Left renal pelvis (tissue), 4 donors: ENCODE measurements around the gene KLHL29. TPM values are rescaled to one million over a fixed set of nuclear protein-coding genes. Genes with fewer than 3 reads are reported as not detected.

ENCODE experiments used
- DNase-seq, 4 donors: peaks; one replicate each; pipeline ENCODE4 v3.0.0-alpha.2; 2013; ENCODE audit warnings: low read depth in 4 of 4, low spot score in 3 of 4
- polyA plus RNA-seq, 4 donors: library from polyadenylated mRNA; unstranded; fragments of 120-200 nt; gene quantifications; one replicate each; pipeline ENCODE4 v1.2.1, GENCODE V29; 2013; ENCODE audit not compliant: insufficient read length in 4 of 4

Gene KLHL29
- polyA plus RNA-seq, 4 donors, result 7.5 to 11.6 (median 11.1) TPM

DNA sequence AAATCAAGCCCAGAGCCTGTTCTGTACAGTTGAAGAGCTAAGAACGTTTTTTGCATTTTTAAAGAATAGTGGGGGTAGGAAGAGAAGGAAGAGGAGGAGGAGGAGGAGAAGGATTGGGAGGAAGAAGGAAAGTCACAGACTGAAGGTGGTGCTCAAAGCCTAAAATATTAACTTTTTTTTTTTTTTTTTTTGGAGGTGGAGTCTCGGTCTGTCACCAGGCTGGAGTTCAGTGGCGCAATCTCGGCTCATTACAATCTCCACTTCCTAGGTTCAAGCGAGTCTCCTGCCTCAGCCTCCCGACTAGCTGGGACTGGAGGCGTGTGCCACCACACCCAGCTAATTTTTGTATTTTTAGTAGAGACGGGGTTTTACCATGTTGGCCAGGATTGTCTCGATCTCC, 18.3 kb upstream of the KLHL29 start:
- DNase-seq, result no peak

DNA sequence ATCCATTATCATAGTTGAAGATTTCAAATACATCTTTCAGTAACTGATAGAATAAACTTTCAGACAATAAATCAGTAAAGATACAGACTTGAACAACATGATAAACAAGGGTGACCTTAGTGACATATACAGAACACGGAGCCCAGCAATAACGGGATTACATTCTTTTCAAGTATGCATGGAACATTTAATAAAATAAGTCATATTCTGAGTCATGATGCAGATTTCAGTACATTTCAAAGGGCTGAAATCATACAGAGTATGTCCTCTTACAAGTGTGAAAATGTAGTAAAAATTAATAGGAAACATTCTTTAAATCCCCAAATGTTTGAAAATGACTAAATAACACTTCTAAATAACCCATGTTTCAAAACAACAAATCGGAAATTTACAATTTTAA, 17.2 kb upstream of the KLHL29 start:
- no peak for DNase-seq

DNA sequence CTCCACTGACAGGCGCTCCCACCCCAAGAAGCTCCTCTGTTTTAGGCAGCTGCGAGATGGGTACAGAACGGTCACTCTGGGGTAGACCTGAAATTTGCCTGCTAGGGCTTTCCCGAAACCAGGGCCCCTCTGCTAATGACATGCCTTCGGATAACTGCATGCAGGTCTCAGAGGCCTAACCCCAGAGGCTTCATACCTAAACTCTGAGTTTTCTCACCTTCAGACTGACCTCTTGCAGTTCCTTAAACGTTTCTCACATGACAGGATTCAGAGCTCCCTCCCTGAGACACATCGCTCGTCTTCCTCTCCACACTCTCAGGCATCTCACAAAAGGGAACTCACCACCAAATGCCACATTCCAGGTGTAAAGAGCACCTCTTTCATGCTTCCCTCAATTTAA, 11.3 kb upstream of the KLHL29 start:
- no peak for DNase-seq

GRCh38 chr2:23375448-23375847, 9.5 kb upstream of the KLHL29 start:
- DNase-seq, result no peak

DNA sequence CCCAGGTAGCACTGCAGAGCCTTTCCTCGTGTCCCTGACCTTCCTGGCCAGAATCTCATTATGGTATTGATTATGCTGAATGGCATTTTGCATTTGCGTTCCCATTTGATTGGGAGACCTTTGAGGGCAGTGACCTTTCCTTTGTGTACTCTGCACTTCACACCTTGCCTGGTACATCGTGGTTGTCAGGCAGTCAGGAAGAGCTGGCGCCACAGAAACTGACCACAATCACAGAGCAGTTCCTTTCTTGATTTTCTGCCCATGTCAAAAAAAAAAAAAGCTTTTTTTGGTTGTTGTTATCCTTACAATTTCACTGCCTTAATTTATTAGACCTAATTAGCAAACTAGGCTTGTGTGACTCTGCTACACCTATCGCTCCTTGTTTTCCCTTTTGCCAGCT, 8.9 kb upstream of the KLHL29 start:
- no peak for DNase-seq

- DNase-seq, result no peak
Measured at GRCh38 chr2:23376972-23377371, 8.0 kb upstream of the KLHL29 start.

DNA sequence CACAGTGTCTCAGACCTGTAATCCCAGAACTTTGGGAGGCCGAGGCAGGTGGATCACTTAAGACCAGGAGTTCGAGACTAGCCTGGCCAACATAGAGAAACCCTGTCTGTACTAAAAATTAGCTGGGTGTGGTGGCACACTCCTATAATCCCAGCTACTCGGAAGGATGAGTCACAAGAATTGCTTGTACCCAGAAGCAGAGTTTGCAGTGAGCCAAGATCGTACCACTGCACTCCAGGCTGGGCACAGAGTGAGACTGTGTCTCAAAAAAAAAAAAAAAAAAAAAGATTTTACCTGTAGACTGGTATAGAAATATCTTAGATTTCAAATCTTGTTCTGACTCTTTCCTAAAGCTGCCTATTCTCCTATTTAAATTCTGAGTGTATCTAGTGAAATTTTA, 7.2 kb upstream of the KLHL29 start:
- no peak for DNase-seq

DNA sequence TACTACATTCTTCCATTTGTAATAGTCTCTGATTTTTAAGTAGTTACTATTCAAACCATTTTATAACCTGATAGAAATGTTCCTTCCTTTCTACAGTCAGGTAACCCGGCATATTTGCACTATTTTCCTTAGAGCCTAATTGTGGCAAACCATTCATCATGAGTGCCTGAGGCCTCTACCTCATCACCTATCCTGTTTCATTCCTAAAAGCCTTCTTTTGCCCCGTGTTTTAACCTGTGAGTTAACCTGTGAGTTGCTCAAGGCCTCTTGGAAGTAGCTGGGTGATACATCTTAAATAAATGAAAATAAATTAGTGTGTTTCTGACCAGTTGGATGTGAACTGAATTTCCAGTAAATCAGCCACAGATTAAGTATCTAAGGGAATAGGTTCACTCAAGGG, 6.5 kb upstream of the KLHL29 start:
- DNase-seq, result no peak

- no peak for DNase-seq
Measured at GRCh38 chr2:23379220-23379695, 5.7 kb upstream of the KLHL29 start.

DNA sequence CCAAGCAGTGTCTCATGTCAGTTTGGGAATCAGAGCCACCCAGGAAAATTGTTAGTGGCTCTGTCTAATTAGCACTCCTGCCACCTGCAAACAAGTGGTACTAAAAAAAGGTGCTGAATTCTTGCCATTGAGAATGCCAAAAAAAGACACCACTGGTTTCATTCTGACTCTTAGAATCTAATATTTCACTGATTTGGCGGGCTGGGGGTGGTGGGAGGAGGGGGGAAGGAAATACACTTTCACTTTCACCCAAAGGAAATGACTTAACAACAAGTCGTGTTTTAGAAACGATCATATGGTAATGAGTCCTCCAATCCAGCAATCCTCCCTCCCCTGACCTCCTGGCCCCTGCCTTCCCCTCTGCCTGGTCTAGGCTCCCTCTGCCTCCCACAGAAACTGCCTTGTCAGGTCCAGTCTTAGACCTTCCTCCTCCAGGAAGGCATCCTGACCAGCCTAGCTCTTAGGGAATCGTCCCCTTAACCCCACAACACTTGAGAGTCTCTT, 4.4 kb upstream of the KLHL29 start:
- DNase-seq, result no peak

DNA sequence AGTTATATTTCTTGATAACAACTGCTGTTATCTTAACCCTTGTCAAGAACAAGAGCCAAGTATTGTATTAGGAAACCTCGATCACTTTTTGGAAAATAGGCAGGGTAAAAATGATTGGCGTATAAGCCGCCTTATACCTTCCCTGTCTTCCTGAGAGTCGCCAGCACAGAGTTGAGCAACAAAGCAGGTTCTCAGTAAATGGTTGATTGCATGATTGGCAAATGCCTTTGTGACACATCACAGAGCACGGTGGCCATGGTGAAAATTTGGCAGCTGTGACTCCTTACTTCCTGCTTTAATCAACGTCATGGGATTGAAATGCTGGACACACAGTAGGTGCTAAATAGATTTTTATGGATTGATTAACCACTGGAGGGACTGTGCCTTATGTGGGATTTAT, 3.9 kb upstream of the KLHL29 start:
- no peak for DNase-seq

- DNase-seq, result no peak
Measured at GRCh38 chr2:23381485-23381884, 3.5 kb upstream of the KLHL29 start.

GRCh38 chr2:23383100-23383499, 1.9 kb upstream of the KLHL29 start:
- DNase-seq, result no peak

DNA sequence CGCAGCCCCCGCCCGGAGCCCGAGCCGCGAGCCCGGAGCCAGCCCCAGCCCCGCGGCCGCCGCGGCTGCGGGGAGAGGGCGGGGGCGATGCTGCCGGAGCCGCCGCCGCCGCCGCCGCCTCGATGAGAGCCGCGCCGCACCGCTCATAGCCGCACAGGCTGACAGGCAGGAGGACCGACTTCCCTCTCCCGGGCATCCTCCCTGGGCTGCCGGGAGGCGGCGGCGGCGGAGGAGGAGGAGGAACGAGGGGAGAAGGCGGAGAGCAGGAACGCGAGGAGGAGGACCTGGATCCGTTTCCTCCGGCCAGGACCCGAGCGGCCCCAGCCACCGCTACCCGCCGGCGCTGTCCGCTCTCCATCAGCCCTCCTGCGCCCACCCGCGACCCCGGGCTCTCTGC, 370 bp downstream of the KLHL29 start:
- DNase-seq, result no peak

DNA sequence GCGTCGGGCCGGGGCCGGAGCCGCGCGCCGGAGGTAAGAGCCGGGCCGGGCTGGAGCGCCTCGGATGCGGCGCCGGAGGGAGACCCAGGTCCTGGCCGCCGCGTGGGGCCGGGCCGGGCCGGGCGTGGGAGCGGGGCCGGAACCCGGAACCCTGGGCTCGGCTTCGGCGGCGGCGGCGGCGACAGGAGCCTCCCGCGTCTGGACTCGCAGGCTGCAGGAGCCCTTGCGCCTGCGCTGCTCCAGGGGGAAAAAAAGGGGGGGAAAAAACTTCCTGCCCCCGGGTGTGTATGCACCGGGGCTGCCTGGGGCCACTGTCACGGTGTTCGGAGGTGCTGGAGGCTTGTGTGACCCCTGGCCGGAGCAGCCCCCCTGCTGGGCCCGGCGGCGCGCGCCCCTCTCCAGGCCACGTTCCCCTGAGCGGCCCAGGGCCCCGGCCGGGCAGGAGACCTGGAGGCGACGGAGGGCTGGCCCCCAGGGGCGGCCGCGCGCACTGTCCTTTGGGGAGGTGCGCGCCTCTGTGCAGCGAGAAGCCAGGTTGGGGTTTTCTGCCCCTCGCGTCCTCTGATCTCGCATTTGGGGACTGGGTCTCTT, 864 bp downstream of the KLHL29 start:
- no peak for DNase-seq

DNA sequence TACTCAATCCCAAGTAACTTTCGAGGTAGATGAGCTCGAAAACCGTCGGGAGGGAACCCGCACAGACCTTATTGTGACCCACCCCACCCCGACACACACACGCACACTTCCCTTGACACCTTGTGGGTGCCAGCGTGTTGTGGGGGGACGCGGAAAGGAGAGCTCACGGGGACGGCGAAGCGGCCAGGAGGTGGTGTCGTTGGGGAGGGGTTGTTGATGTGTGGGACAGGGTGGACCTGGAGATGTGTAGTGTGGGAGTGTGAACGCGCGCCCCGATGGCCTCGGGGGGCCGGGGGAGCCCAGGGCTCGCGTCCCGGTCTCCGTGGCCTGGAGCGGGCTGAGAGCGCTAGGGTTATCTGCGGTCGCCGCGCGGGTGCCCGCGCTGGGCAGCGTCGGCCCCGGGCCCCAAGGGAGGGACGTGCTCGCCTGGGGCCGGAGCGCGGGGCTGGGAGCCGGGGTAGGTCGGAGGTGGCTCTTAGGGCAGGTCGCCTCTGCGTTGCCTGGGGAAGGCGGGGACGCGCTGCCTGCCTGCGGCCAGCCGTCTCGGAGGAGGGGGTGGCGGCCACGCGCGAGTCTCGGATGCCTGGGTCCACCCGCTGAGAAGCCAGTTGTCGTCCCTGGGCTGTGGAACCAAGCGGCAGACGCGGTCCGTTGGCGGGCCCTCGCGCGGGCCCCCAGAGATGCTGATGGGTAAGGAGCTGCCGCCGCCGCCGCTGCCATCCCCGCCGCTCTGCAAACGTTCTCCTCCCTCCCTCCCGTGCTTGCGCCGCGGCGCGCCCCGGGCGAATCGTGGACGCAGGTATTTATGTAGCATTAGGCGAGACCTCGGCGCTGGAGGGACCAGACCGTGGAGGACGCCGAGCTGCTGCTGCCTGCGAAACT, 1.6 kb downstream of the KLHL29 start:
- DNase-seq, result no peak

DNA sequence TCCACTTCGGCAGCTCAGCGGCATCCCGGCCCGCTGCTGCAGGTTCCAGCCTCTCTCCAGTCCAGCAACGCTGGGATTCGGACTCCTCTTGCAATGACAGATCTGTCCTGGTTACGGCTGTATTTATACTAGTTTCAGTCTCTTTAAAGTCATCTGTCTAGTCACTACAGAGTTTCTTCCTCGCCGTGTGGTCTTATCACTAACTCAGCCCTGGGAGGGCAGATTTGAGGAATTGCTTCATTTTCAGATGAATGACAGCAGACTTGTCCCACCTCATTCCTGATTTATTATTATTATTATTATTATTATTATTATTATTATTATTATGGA, 2.2 kb downstream of the KLHL29 start:
- DNase-seq, result no peak

- DNase-seq, result no peak
Measured at GRCh38 chr2:23387845-23388244, 2.9 kb downstream of the KLHL29 start.

DNA sequence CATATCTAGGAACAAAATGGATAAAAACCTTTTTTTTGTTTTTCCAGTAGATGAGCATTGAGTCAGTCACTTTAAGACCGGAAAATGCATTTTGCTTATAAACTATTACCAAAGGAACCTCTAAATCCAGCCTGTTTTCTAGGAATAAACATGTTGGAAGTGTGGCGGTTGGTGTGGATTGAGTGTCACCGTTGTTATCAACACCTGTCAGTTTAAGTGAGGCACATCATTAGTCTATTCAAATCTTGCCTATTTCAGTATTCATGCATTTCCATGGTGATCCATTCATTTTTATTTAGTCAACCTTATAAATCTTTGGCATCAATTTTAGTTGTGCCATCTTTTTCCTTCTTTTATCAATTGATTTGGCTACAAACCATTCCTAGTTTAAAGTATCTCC, 3.3 kb downstream of the KLHL29 start:
- no peak for DNase-seq

- no peak for DNase-seq
Measured at GRCh38 chr2:23388756-23389514, 4.0 kb downstream of the KLHL29 start.

DNA sequence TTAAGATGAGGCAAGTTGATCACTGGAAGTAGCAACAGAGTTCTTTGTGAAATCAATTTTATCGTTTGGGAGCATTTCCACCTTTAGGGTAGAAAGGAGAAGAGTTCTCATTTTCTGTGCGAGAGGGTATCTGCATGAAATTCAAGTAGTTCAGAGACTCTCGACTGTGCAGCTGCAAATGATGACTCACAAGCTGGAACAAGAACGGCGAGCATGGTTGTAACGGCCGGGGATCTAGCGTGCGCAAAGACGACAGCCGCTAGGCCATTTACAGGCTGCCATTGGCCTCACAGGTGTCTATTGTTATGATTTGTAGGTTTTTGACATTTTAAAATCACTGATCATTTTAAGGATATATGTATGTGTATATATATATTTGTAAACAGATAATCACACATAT, 5.2 kb downstream of the KLHL29 start:
- no peak for DNase-seq
